Activated T-helper 1 cell treated with Interleukin-2 at 50 U/mL for 16 hours (primary cell): Measurements from ENCODE around the gene COPB2.
"Not testable (repeated sequence)": the region's sequence is repeated elsewhere in the genome, so short reads cannot be mapped to it uniquely, and the experiment has no call there.

Experiments
- DNase-seq: peaks from one replicate; pipeline ENCODE4 v3.0.0-alpha.2; 2020; ENCODE audit warnings: low read depth

COPB2 gene

DNA sequence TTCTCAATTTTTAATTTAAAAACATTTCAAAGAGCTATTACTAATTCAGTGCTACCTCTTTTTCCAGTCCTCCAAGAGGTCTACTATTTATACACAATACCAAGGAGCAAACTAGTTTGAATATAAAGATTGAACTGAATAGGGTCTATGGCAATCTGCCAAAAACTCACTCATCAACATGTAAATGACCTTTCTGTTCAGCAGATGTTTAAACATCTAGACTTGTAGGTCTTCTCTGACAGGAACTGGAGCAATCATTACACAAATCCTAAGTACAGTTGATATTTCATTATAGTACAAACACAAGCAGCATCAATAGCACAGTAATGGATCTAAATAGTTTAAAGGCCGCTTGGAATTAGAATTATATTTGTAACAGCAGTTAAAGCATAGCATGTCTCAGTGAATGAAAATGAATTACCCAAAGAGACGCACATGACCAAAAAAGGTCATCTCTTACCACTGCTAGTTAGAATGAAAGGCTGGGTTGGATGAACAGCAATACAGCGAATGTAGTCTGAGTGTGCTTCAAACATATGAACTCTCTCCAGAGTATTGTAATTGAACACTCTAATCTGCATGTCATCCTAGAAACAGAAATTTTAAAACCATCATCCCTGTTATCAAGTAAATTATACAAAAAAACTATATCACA lies 10.7 kb downstream of the COPB2 start:
- DNase-seq: no peak

DNA sequence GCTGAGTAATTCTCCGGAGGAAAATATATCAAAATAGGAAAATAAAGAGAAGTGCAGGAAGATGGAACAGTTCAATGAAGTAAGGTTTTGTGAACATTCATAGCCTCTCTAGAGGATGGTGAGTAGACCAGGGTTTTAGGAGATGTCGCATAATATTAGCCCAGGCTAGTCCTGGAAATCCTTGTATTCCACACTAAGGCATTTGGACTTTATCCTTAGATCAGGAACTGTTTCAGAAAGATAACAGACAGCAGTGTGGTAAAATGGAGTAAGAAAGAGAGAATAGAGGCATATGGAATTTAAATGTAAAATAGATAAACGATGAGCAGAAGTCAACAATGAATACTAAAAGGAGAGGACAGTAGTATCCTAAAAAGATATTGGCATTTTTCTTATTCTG lies 12.1 kb downstream of the COPB2 start:
- DNase-seq: no peak

DNA sequence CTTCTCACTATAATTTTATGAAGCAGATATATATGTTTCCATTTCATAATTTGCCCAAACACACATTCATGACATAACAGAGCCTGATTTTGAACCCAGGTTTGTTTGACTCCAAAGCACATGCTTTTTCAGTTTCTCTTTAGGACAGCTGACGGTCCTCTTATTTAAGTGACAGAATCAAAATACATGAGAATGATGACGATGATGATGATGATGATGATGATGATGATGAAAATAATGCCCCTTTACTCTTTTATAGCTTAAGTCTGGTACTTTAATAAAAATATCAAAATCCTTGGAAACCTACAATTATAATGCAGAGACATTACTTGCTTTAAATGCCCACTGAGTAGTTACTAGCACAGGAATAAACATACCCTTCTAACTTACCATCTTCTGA lies 15.3 kb downstream of the COPB2 start:
- no peak for DNase-seq

- no peak for DNase-seq
Measured at GRCh38 chr3:139364549-139364948, 24.9 kb downstream of the COPB2 start.

DNA sequence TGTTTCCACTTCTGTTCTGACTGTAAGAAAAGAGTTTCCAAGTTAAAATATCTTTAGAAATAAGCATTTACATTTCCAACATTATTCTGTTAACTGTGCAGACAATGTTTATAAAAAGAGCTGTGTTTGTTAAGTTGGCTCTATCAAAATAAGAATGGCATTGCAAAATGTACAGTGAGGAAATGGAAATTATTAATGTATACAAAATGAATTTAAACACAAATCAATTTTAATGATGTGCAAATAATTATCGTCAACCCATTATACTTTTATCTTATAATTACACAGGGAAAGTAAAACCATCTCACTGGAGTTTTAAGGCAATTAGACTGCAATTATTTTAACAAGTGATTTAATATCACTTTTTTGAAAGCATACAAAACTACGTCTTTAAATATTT lies 28.2 kb downstream of the COPB2 start:
- no peak for DNase-seq

DNA sequence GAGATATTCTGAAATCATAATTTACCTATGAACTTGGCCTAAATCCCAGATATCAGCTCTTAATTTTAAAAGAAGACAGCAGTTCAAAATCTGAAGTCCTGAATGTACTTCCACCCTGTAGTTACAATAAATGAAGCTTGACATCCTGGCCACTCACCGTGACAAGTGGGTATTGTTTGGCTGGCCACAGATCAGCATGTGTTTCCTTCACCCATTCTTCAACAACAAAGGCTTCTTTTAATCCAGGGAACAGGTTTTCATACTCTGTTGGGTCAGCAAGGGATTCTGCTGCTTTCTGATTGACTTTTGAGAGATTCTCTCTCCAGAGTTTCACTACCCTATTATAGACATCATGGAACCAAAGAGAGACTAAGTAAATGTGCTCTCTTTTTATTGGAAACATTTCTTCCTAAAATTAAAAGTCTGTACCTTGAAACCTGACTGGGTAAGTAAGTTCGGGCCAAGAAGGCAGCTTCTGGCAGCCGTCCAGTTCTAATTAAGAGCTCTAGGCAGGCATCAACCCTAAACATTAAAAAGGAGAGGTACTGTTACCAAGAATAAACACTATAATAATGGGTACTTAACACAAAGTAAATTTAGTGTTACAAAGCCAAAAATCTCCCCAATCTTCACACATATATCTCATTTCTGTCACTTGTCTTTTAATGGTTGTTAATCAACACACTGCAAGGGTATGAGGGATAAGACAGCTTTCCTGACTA lies 30.4 kb downstream of the COPB2 start:
- DNase-seq: no peak

DNA sequence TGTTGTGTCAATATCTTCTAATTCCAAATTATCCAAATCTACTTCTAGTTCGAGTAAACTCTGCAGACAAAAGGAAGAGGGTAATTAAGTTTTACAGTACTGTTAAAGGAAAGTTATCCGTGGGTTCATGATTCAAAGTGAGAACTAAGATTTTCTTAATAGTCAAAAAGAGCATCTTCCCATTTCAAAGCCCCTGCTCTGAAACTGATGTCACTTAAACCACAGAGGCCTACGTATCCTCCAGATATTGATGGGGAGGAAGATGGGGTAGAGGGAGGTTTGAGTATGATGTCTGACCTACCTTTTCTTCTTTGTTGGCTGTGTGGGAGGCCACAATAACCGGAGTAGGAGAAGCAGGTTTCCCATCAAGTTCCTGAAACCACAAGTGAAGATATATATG lies 31.5 kb downstream of the COPB2 start:
- DNase-seq: no peak

DNA sequence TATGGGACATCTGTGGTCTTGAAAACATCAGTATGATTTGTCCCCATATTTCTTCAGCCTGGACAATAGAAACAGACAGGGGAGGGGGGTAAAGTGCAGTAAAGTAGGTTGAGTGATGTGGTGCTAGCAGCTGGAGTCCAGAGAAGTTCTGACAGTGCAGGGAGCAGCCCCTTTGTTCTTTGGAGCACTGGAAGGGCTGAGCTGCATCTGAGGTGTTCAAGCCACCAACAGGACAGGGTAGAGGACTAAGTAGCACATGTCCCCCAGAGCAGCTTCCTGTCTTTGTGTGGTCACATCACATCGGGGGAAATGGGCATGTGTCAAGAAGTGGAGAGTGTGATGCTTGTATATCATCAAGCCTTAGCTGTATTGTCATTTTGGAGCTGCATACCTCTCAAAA lies 33.6 kb downstream of the COPB2 start:
- no peak for DNase-seq

GRCh38 chr3:139355476-139355875 lies 34.0 kb downstream of the COPB2 start:
- DNase-seq: no peak

- no peak for DNase-seq
Measured at GRCh38 chr3:139354661-139355060, 34.8 kb downstream of the COPB2 start.

DNA sequence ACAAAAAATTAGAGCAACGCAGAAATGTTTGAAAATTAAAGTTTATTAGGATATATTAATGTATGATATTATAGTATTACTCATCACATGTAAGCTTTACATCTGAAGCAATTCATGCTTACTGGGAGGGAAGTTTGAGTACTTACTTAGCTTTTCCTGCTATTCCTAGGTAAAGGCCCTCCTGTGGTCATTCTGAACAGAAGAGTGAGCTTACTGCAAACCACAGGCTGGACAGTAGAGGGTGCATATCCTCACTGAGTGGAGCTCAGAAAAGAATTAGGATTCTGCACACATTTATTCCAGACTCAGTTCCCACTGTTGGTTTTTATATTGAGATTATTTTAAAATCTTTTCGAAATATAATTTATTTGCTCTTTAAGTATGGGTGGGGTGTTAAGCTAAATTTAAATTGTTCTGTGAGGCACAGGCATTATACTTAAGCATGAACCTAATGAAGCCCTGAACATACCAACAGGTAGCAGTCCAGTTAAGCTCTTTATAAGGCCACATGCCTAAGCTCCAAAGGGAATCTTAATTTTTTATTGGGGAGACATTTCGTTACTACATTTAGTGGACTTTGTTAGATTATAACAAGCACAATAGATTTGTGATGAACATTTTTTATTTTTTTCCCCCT lies 35.4 kb downstream of the COPB2 start:
- DNase-seq: no peak

DNA sequence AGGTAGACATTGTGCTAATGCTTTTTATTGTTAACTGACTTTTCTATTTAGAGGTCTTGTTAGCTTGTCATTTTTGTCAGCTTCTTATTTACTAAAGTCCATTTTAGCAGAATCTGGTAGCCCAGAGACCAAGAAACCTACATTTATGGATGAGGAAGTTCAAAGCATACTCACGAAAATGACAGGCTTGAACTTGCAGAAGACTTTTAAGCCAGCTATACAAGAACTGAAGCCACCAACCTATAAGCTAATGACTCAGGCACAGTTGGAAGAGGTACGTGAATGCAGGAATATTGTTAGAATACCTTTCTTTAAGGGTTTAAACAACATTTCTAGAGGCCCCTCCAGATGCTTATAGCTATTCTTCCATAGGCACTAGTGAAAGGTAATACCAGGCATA lies 42.7 kb downstream of the COPB2 start:
- DNase-seq: no peak

DNA sequence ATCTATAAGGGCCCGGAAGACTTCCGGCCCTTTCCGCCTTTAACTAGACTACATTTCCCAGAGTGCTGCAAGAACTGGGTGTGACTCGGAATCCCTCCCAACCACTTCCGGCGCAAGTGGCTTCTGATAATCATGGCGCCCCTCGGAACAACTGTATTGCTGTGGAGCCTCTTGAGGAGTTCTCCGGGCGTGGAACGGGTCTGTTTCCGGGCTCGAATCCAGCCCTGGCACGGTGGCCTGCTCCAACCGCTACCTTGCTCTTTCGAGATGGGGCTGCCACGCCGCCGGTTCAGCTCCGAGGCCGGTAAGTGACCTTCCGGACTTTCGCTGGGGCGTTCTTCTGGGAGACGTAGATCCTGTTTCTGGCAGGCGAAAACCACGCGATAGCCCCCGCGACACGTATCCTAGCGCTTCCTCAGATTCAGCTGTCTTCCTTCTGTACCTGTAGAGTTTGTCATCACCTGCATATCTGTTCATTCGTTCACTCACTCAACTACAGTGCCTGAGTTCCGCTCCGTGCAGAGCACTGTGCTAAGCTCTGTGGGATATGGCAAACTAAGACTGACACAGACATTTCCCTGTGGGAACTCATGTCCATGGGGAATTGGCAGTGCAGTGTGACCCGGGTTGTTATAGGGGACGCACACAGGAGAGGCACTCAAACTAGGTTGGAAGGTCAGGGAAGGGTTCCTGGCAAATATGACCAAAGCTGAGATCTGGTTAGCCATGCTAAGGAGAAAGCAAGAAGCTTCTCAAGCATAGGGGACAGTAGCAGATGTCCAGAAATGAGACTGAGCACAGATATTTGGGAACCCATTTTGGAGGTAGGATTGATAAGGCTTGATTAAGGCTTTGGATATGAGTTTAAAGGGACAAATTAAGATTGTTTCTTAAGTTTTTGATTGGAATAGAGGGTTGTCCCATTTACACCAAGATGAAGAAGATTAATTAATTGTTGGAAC lies 45.3 kb downstream of the COPB2 start, which contains the start of gene MRPS22:
Gene MRPS22 (plus strand): TSS at position 126 of the 962 bp plus-strand sequence. CDS start 7 bp downstream, at position 133.
- peak; percentile 63 for DNase-seq

- DNase-seq: no peak
Measured at GRCh38 chr3:139342054-139342453, 47.4 kb downstream of the COPB2 start.

DNA sequence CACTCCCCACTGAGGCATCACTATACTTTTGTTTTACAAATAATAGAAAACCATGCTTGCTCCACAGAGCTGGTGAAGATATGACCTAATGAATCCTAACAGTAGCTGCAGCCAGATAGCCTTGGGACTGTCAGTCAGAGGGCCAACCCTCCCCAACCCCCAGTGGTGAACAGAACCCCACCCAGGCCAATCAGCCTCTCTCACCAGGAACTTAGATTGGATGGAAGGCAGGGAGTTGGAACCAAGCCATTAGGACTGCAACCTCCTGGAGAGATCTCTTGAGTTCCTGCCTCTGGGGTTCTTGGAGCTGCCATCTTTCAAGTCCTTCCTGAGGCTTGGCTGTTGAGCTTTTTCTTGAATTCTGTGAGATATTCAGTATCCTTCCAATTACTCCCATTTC lies 48.7 kb downstream of the COPB2 start:
- DNase-seq: no peak

GRCh38 chr3:139339219-139339906 lies 50.1 kb downstream of the COPB2 start:
- DNase-seq: no peak

GRCh38 chr3:139338405-139338804 lies 51.0 kb downstream of the COPB2 start:
- no peak for DNase-seq

- DNase-seq: not testable (repeated sequence)
Measured at GRCh38 chr3:139334675-139335074, 54.8 kb downstream of the COPB2 start.

GRCh38 chr3:139332092-139332491 lies 57.4 kb downstream of the COPB2 start:
- no peak for DNase-seq

DNA sequence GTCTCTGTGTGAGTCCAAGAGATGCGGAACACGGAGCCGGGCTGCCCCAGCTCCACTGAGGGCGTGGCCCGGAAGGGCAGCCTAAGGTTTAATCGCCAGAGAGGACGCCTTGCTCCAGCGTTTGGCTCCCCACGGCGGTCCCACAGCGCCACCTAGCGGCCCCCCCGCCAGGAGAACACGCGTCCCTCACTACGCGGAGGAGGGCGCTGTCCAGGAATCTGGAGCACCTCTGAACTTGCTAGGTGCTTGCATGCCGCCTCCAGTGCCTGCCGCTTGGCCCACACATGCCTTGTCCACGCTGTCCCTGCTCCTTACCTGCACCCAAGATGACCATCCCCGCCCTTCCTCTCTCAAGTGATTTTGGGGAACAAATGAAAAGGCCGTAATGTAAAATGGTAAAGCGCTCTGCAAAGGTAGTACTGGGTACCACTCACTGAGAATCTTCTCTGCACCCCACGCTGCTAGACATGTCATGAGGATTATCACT lies 60.0 kb downstream of the COPB2 start:
- peak; percentile 78 for DNase-seq

GRCh38 chr3:139328356-139328755 lies 61.1 kb downstream of the COPB2 start:
- no peak for DNase-seq
